ENCODE measurements around the gene RHPN2. TPM values are rescaled to one million over a fixed set of nuclear protein-coding genes. Genes with fewer than 3 reads are reported as not detected.
"Not testable (repeated sequence)": the region's sequence is repeated elsewhere in the genome, so short reads cannot be mapped to it uniquely, and the experiment has no call there.

The RHPN2 gene
- total RNA-seq, 4 donors from 2014 or later, result 4.0 to 9.6 (median 6.4) TPM

DNA sequence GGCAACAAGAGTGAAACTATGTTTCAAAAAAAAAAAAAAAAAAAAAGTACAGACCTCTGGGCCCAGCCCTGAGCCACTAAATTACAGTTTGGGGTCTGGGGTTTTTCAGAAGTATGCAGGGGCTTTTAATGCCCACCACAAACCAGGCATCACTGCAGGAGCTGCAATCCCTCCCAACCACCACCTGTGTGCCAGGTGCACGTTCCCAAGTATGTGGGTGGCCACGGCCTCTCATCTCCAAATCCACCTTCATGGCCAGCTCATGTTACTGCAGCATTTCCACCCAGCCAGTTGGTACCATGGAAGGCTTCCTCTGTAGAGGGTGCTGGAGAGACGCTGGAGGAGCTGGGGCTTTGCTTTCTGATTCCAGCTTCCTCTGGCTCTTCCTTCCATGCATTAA lies 119.4 kb downstream of the RHPN2 start:
- H3K27me3 ChIP-seq, result no peaks in the 10 kb centered on the region
- H3K4me1 ChIP-seq, result no peaks in the 10 kb centered on the region
- no peak overlapping the region for H3K4me3 ChIP-seq
- H3K27ac ChIP-seq, result no peak overlapping the region
- TF ChIP-seq, protein P1, sequence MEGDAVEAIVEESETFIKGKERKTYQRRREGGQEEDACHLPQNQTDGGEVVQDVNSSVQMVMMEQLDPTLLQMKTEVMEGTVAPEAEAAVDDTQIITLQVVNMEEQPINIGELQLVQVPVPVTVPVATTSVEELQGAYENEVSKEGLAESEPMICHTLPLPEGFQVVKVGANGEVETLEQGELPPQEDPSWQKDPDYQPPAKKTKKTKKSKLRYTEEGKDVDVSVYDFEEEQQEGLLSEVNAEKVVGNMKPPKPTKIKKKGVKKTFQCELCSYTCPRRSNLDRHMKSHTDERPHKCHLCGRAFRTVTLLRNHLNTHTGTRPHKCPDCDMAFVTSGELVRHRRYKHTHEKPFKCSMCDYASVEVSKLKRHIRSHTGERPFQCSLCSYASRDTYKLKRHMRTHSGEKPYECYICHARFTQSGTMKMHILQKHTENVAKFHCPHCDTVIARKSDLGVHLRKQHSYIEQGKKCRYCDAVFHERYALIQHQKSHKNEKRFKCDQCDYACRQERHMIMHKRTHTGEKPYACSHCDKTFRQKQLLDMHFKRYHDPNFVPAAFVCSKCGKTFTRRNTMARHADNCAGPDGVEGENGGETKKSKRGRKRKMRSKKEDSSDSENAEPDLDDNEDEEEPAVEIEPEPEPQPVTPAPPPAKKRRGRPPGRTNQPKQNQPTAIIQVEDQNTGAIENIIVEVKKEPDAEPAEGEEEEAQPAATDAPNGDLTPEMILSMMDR (IDR thresholded peaks at IDR 0.05), result no peak
- no peak for TF ChIP-seq POLR2A (IDR thresholded peaks at IDR 0.05)
- TF ChIP-seq EP300 (IDR thresholded peaks at IDR 0.05), result no peak
- peaks cover 0 to 100% (median 9%) of the 10 kb centered on the region in 3 donors for H3K36me3 ChIP-seq
- DNase-seq (ENCODE audit: low spot score in 2 of 2), result no peak
- no peaks in the 10 kb centered on the region for H3K9me3 ChIP-seq
- WGBS, 2 donors, result 82 to 84% methylated on average over 3 of the region's 3 CpGs

DNA sequence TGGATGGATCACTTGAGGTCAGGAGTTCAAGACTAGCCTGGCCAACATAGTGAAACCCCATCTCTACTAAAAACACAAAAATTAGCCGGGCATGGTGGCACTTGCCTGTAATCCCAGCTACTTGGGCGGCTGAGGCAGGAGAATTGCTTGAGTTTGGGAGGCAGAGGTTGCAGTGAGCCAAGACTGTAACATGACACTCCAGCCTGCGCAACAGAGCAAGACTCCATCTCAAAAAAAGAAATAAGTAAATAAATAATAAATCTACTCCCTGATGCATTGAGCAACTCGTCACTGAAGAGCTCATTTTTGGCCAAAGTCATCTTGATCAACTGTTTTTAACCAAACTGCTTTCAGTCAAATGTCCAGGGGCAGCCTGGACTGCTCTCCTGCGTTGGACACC lies 123.4 kb downstream of the RHPN2 start:
- H3K4me3 ChIP-seq; DNase-seq (ENCODE audit: low spot score in 2 of 2); H3K27me3 ChIP-seq; H3K9me3 ChIP-seq; H3K4me1 ChIP-seq; H3K27ac ChIP-seq: not testable (repeated sequence)
- WGBS, 2 donors, result 87 to 90% methylated on average over 5 of the region's 5 CpGs
- peaks cover 0 to 99% (median 1%) of the 10 kb centered on the region in 3 donors for H3K36me3 ChIP-seq

DNA sequence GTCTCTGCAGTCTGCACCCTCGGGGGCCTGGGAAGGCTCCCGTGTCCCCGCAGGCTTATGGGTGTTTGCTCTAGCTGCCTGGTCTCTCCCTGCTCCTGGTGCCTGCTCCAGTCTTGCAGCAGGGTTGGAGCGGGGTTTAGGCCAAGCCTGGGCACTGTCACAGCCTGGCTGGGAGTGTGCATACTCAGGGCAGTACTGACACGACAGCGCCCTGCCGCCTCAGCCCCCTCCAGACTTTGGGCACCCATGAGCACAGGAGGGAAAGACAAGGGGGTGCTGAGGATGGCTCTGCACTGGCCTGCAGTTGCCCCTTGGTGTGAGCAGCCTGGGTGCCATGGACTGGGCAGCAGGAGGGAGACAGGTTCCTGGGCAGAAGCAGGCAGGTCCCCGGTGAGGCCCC lies 128.6 kb downstream of the RHPN2 start:
- WGBS, 2 donors, result 96 to 97% methylated on average over 3 to 5 of the region's 8 CpGs
- no peak overlapping the region for H3K27ac ChIP-seq

DNA sequence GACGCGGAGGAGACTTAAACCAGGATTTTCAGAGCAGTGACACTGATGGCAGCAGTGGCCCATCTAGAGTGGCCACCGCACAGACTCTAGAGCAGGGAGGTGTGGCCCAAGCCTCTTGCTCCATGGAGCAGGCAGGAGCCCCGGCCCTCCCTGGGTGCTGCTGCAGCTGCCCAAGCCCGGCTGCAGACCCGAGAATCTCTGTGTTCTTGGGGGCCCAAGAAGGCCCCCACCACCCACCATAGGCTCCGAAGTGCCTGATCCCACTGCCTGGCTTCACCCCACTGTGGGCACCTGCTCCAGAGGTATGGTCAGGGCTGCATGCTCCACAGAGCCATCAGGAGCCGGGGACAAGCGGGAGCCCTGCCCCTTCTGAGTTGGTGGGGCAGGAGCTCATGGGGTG lies 129.1 kb downstream of the RHPN2 start:
- 89 to 94% methylated on average over 7 to 8 of the region's 9 CpGs for WGBS, 2 donors
- H3K27ac ChIP-seq, result no peak overlapping the region
- H3K36me3 ChIP-seq, result peaks cover 0 to 99% (median 6%) of the 10 kb centered on the region in 3 donors
- no peaks in the 10 kb centered on the region for H3K4me1 ChIP-seq
- no peak for DNase-seq (ENCODE audit: low spot score in 2 of 2)
- TF ChIP-seq POLR2A (IDR thresholded peaks at IDR 0.05) (no peak), EP300 (IDR thresholded peaks at IDR 0.05) (no peak)
- TF ChIP-seq, protein P1 (IDR thresholded peaks at IDR 0.05), result no peak
- H3K9me3 ChIP-seq, result no peaks in the 10 kb centered on the region
- no peaks in the 10 kb centered on the region for H3K27me3 ChIP-seq
- no peak overlapping the region for H3K4me3 ChIP-seq

More for the DNA sequence above, 128.6 kb downstream of the RHPN2 start:
- no peak for DNase-seq (ENCODE audit: low spot score in 2 of 2)
- Histone ChIP-seq H3K9me3 (no peaks in the 10 kb centered on the region), H3K4me3 (no peak overlapping the region), H3K27me3 (no peaks in the 10 kb centered on the region), H3K4me1 (no peaks in the 10 kb centered on the region), H3K36me3 (peaks cover 0 to 99% (median 1%) of the 10 kb centered on the region in 3 donors)
- TF ChIP-seq, protein P1 (IDR thresholded peaks at IDR 0.05), result no peak
- TF ChIP-seq POLR2A (IDR thresholded peaks at IDR 0.05), result no peak
- no peak for TF ChIP-seq EP300 (IDR thresholded peaks at IDR 0.05)

DNA sequence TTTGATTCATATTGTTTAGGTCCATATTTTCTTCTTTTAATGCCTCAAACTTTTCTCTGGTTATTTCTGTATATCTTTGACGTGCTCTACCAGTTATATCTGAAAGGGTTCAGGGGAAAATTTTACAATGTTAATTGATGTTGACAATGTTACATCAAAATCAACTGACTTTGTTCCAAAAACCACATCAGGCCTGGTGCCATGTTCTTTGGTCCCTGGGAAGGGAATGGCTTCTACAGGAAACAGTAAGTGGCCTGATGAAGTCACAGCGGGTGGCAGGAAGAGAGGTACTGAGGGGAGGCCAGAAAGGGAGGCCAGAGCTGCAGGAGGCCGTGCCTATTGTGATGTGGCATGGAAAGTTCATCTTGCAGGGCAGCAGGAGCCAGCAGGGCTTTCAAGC lies 131.1 kb downstream of the RHPN2 start:
- no peak for DNase-seq (ENCODE audit: low spot score in 2 of 2)
- no peak overlapping the region for H3K27ac ChIP-seq
- H3K27me3 ChIP-seq, result no peaks in the 10 kb centered on the region
- H3K4me3 ChIP-seq, result no peak overlapping the region
- peaks cover 0 to 100% (median 10%) of the 10 kb centered on the region in 3 donors for H3K36me3 ChIP-seq
- WGBS, 2 donors, result 89 to 92% methylated on average over 3 of the region's 3 CpGs
- no peaks in the 10 kb centered on the region for H3K4me1 ChIP-seq
- TF ChIP-seq EP300 (IDR thresholded peaks at IDR 0.05) (no peak), POLR2A (IDR thresholded peaks at IDR 0.05) (no peak)
- TF ChIP-seq, protein P1 (IDR thresholded peaks at IDR 0.05), result no peak
- H3K9me3 ChIP-seq, result peaks cover 0 to 3% (median 0%) of the 10 kb centered on the region in 4 donors

DNA sequence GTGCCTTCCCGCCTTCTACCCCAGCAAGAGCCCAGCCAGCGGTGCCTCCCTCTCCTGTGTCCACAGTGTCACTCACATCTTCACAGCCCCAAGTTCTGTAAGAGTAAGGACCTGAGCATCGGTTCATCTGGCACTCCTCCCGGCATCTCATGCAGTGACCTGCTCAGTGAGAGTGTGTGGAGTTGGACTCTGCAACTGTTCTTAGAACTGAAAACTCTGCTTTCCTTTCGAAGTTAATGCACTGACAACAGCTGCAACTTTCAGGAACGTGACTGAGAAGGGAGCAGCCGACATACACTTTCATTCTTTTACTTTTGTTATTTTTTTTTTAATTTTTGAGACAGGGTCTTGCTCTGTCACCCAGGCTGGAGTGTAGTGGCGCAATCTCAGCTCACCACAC lies 134.1 kb downstream of the RHPN2 start:
- WGBS, 2 donors, result 95 to 98% methylated on average over 8 of the region's 8 CpGs
- Histone ChIP-seq H3K4me3 (no peak overlapping the region), H3K4me1 (no peaks in the 10 kb centered on the region), H3K27ac (no peak overlapping the region), H3K27me3 (no peaks in the 10 kb centered on the region), H3K9me3 (peaks cover 0 to 11% (median 0%) of the 10 kb centered on the region in 4 donors), H3K36me3 (peaks cover 0 to 100% (median 15%) of the 10 kb centered on the region in 3 donors)
- TF ChIP-seq POLR2A (IDR thresholded peaks at IDR 0.05), result no peak
- TF ChIP-seq, protein P1 (IDR thresholded peaks at IDR 0.05), result no peak
- no peak for TF ChIP-seq EP300 (IDR thresholded peaks at IDR 0.05)
- no peak for DNase-seq (ENCODE audit: low spot score in 2 of 2)
